ENCODE data around the gene SH3RF3.

Gene SH3RF3

GRCh38 chr2:109173311-109174171, 44.5 kb downstream of the SH3RF3 start:
- H3K14ac ChIP-seq (ENCODE audit: low read length in 2 of 2): peak overlapping the region in 1 of 2 experiments; percentile 45
- H3K27me3 ChIP-seq (ENCODE audit: control insufficient read depth in 1 of 2, insufficient read depth in 1 of 2, low read length in 2 of 2): no peaks in the 10 kb centered on the region
- H3K4ac ChIP-seq (ENCODE audit: low read depth in 1 of 2, low read length in 2 of 2): peak overlapping the region; percentile 30 to 42
- peak overlapping the region; percentile 25 to 31 for H2BK12ac ChIP-seq (ENCODE audit: low read length in 2 of 2)
- H3K4me1 ChIP-seq (ENCODE audit: control insufficient read depth, insufficient read depth, low read depth, low read length): peaks cover 28% of the 10 kb centered on the region
- H4K91ac ChIP-seq (ENCODE audit: low read length): peak overlapping the region; percentile 67
- peak overlapping the region in 1 of 2 experiments; percentile 16 for H3K23ac ChIP-seq (ENCODE audit: low read length in 2 of 2)
- H2AFZ ChIP-seq (ENCODE audit: low read depth, low read length): no peak overlapping the region
- 71% methylated on average over 19 of the region's 19 CpGs for WGBS
- peak overlapping the region in 1 of 2 experiments; percentile 37 for H3K4me3 ChIP-seq (ENCODE audit: insufficient read depth in 1 of 2, low read depth in 1 of 2, low read length in 2 of 2)
- H4K8ac ChIP-seq (ENCODE audit: low read length): peak overlapping the region; percentile 54
- H3K18ac ChIP-seq (ENCODE audit: low read depth in 1 of 2, low read length in 2 of 2): peak overlapping the region; percentile 35 to 40
- DNase-seq: peak; percentile 96
- H2BK15ac ChIP-seq (ENCODE audit: low read depth, poor library complexity, severe bottlenecking): peak overlapping the region; percentile 96
- H2BK5ac ChIP-seq (ENCODE audit: low read depth, low read length, poor library complexity, severe bottlenecking): peak overlapping the region; percentile 3
- no peaks in the 10 kb centered on the region for H3K36me3 ChIP-seq (ENCODE audit: control insufficient read depth in 1 of 2, insufficient read depth in 2 of 2, low read depth in 1 of 2, low read length in 2 of 2)
- H3K27ac ChIP-seq (ENCODE audit: low read length, poor library complexity, severe bottlenecking): peak overlapping the region; percentile 8
- H2AK5ac ChIP-seq (ENCODE audit: low read length, severe bottlenecking): peak overlapping the region; percentile 57
- H2BK120ac ChIP-seq (ENCODE audit: low read depth, low read length): peak overlapping the region; percentile 77
- peaks cover 37% of the 10 kb centered on the region for H3K79me1 ChIP-seq (replicated peaks; ENCODE audit: low read length, poor library complexity, severe bottlenecking)
- no peaks in the 10 kb centered on the region for H3K9me3 ChIP-seq (ENCODE audit: control insufficient read depth, low read length)
- no peak overlapping the region for H3K4me2 ChIP-seq (ENCODE audit: low read length, poor library complexity, severe bottlenecking)
- peak overlapping the region; percentile 76 for H3K9ac ChIP-seq (ENCODE audit: low read length)

DNA sequence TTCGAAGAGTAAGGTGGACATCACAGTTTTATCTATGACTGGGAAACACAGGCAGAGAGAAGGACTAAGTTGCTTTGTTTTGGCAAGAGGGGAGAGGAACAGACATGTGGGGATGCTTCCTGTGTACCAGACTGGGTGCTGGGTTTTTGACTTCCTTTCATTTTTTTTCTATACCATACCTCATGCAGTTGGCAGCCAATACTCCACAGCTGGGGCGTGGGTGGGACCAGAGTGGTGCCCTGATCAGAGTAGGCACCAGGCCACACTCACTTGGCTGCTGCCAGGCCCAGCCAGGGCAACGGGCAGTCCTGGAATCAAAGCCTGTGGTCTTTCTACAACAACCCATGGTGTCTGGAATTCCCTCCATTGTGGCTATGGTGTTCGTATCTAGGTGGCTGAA, 45.2 kb downstream of the SH3RF3 start:
- Histone ChIP-seq H4K91ac (ENCODE audit: low read length) (peak overlapping the region; percentile 85), H2BK5ac (ENCODE audit: low read depth, low read length, poor library complexity, severe bottlenecking) (no peak overlapping the region), H3K14ac (ENCODE audit: low read length in 2 of 2) (peak overlapping the region in 1 of 2 experiments; percentile 57), H2AFZ (ENCODE audit: low read depth, low read length) (no peak overlapping the region), H2BK120ac (ENCODE audit: low read depth, low read length) (peak overlapping the region; percentile 3), H3K18ac (ENCODE audit: low read depth in 1 of 2, low read length in 2 of 2) (peak overlapping the region; percentile 40 to 85), H2BK15ac (ENCODE audit: low read depth, poor library complexity, severe bottlenecking) (no peak overlapping the region), H3K79me1 (replicated peaks; ENCODE audit: low read length, poor library complexity, severe bottlenecking) (peaks cover 34% of the 10 kb centered on the region), H3K4ac (ENCODE audit: low read depth in 1 of 2, low read length in 2 of 2) (peak overlapping the region; percentile 30 to 42), H3K36me3 (ENCODE audit: control insufficient read depth in 1 of 2, insufficient read depth in 2 of 2, low read depth in 1 of 2, low read length in 2 of 2) (no peaks in the 10 kb centered on the region), H2BK12ac (ENCODE audit: low read length in 2 of 2) (peak overlapping the region; percentile 31 to 59), H4K8ac (ENCODE audit: low read length) (peak overlapping the region; percentile 54), H3K27ac (ENCODE audit: low read length, poor library complexity, severe bottlenecking) (no peak overlapping the region), H3K27me3 (ENCODE audit: control insufficient read depth in 1 of 2, insufficient read depth in 1 of 2, low read length in 2 of 2) (no peaks in the 10 kb centered on the region), H3K9me3 (ENCODE audit: control insufficient read depth, low read length) (peaks cover 2% of the 10 kb centered on the region), H3K4me3 (ENCODE audit: insufficient read depth in 1 of 2, low read depth in 1 of 2, low read length in 2 of 2) (peak overlapping the region in 1 of 2 experiments; percentile 37), H3K4me2 (ENCODE audit: low read length, poor library complexity, severe bottlenecking) (no peak overlapping the region), H2AK5ac (ENCODE audit: low read length, severe bottlenecking) (peak overlapping the region; percentile 5), H3K4me1 (ENCODE audit: control insufficient read depth, insufficient read depth, low read depth, low read length) (peaks cover 28% of the 10 kb centered on the region), H3K9ac (ENCODE audit: low read length) (peak overlapping the region; percentile 76), H3K23ac (ENCODE audit: low read length in 2 of 2) (peak overlapping the region in 1 of 2 experiments; percentile 51)
- WGBS: 94% methylated on average over 4 of the region's 4 CpGs
- no peak for DNase-seq

DNA sequence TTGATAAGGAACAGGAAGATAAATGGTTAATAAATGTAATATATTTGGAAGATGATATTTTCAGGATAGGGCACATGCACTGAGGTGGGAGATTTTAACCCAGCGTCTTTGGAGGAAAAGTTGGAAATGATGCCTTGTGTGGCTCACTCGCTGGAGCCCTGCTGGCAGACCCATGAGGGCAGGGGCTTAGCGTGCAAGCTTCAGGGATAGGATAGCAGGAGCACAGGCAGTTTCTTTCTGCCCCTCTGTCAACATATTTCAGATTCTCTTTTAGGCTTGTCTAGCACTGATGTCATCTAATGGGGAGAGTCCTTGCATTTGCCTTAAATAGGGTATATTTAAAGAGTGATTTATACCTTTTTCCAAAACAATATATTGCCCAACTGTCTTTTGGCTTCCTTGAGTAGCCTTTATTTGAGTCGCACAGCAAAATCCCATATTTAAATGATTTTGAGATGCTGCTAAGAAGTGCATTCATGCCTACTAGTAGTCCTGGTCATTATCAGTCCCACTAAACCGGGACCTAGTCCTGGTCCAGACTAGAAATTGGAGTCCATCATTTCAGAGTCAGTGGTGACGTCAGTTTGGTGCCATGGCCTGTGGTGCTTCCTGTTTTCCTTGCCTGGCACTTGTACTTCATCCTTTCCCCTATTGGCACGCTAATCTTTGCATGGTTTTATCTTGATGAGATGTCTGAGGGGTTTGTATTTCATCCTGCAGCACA, 45.8 kb downstream of the SH3RF3 start:
- Histone ChIP-seq H2BK5ac (ENCODE audit: low read depth, low read length, poor library complexity, severe bottlenecking) (no peak overlapping the region), H3K14ac (ENCODE audit: low read length in 2 of 2) (no peak overlapping the region), H4K8ac (ENCODE audit: low read length) (no peak overlapping the region), H2AFZ (ENCODE audit: low read depth, low read length) (no peak overlapping the region), H3K27me3 (ENCODE audit: control insufficient read depth in 1 of 2, insufficient read depth in 1 of 2, low read length in 2 of 2) (no peaks in the 10 kb centered on the region), H3K27ac (ENCODE audit: low read length, poor library complexity, severe bottlenecking) (no peak overlapping the region), H2BK12ac (ENCODE audit: low read length in 2 of 2) (peak overlapping the region; percentile 68 to 80), H3K9ac (ENCODE audit: low read length) (no peak overlapping the region), H3K4me3 (ENCODE audit: insufficient read depth in 1 of 2, low read depth in 1 of 2, low read length in 2 of 2) (no peak overlapping the region), H3K36me3 (ENCODE audit: control insufficient read depth in 1 of 2, insufficient read depth in 2 of 2, low read depth in 1 of 2, low read length in 2 of 2) (no peaks in the 10 kb centered on the region), H3K18ac (ENCODE audit: low read depth in 1 of 2, low read length in 2 of 2) (peak overlapping the region; percentile 56 to 75), H3K9me3 (ENCODE audit: control insufficient read depth, low read length) (peaks cover 8% of the 10 kb centered on the region), H3K4me1 (ENCODE audit: control insufficient read depth, insufficient read depth, low read depth, low read length) (peaks cover 28% of the 10 kb centered on the region), H3K23ac (ENCODE audit: low read length in 2 of 2) (no peak overlapping the region), H2AK5ac (ENCODE audit: low read length, severe bottlenecking) (no peak overlapping the region), H2BK15ac (ENCODE audit: low read depth, poor library complexity, severe bottlenecking) (no peak overlapping the region), H4K91ac (ENCODE audit: low read length) (no peak overlapping the region), H3K79me1 (replicated peaks; ENCODE audit: low read length, poor library complexity, severe bottlenecking) (peaks cover 39% of the 10 kb centered on the region), H3K4ac (ENCODE audit: low read depth in 1 of 2, low read length in 2 of 2) (peak overlapping the region in 1 of 2 experiments; percentile 13), H3K4me2 (ENCODE audit: low read length, poor library complexity, severe bottlenecking) (no peak overlapping the region), H2BK120ac (ENCODE audit: low read depth, low read length) (peak overlapping the region; percentile 3)
- WGBS: 99% methylated on average over 7 of the region's 7 CpGs
- no peak for DNase-seq

GRCh38 chr2:109175350-109175678, 46.3 kb downstream of the SH3RF3 start:
- Histone ChIP-seq H3K18ac (ENCODE audit: low read depth in 1 of 2, low read length in 2 of 2) (no peak overlapping the region), H2BK5ac (ENCODE audit: low read depth, low read length, poor library complexity, severe bottlenecking) (no peak overlapping the region), H3K27ac (ENCODE audit: low read length, poor library complexity, severe bottlenecking) (no peak overlapping the region), H3K23ac (ENCODE audit: low read length in 2 of 2) (no peak overlapping the region), H2AFZ (ENCODE audit: low read depth, low read length) (no peak overlapping the region), H3K4ac (ENCODE audit: low read depth in 1 of 2, low read length in 2 of 2) (no peak overlapping the region), H3K4me3 (ENCODE audit: insufficient read depth in 1 of 2, low read depth in 1 of 2, low read length in 2 of 2) (no peak overlapping the region), H4K8ac (ENCODE audit: low read length) (no peak overlapping the region), H2BK15ac (ENCODE audit: low read depth, poor library complexity, severe bottlenecking) (no peak overlapping the region), H2BK12ac (ENCODE audit: low read length in 2 of 2) (no peak overlapping the region), H3K9ac (ENCODE audit: low read length) (no peak overlapping the region), H2AK5ac (ENCODE audit: low read length, severe bottlenecking) (no peak overlapping the region), H3K36me3 (ENCODE audit: control insufficient read depth in 1 of 2, insufficient read depth in 2 of 2, low read depth in 1 of 2, low read length in 2 of 2) (no peaks in the 10 kb centered on the region), H3K27me3 (ENCODE audit: control insufficient read depth in 1 of 2, insufficient read depth in 1 of 2, low read length in 2 of 2) (no peaks in the 10 kb centered on the region), H3K4me1 (ENCODE audit: control insufficient read depth, insufficient read depth, low read depth, low read length) (peaks cover 28% of the 10 kb centered on the region), H3K9me3 (ENCODE audit: control insufficient read depth, low read length) (peaks cover 11% of the 10 kb centered on the region), H3K4me2 (ENCODE audit: low read length, poor library complexity, severe bottlenecking) (no peak overlapping the region), H4K91ac (ENCODE audit: low read length) (no peak overlapping the region), H3K79me1 (replicated peaks; ENCODE audit: low read length, poor library complexity, severe bottlenecking) (peaks cover 44% of the 10 kb centered on the region), H2BK120ac (ENCODE audit: low read depth, low read length) (no peak overlapping the region), H3K14ac (ENCODE audit: low read length in 2 of 2) (no peak overlapping the region)
- DNase-seq: no peak
- 94% methylated on average over 3 of the region's 3 CpGs for WGBS

Data from mesenchymal stem cell (in vitro differentiated cells and primary cell).